HEK293 (cell line): ENCODE data around the gene AGAP1.

Experiments used
- ATF2 ChIP-seq: fragments of 450-650 bp; formaldehyde crosslinking; IDR thresholded peaks from 2 replicates; pipeline ENCODE4 v1.5.1; 2016; ENCODE audit warnings: missing biosample characterization, missing genetic modification characterization, low read depth
- CTCF ChIP-seq: fragments of 450-650 bp; formaldehyde crosslinking; IDR thresholded peaks from 2 replicates; pipeline ENCODE4 v1.5.1; 2016; ENCODE audit warnings: missing biosample characterization, missing genetic modification characterization
- PATZ1 ChIP-seq: fragments of 450-650 bp; formaldehyde crosslinking; IDR thresholded peaks from 2 replicates; pipeline ENCODE4 v1.5.1; 2016; ENCODE audit warnings: missing biosample characterization, missing genetic modification characterization
- ZFHX2 ChIP-seq: fragments of 450-650 bp; formaldehyde crosslinking; conservative IDR thresholded peaks from 2 replicates; pipeline ENCODE4 v1.5.1; 2016; ENCODE audit warnings: missing biosample characterization, missing genetic modification characterization

- TF ChIP-seq ATF2 (tag by site-specific recombination), result no peak
- no peak for TF ChIP-seq CTCF
- TF ChIP-seq PATZ1 (tag by site-specific recombination), result no peak
- TF ChIP-seq ZFHX2 (tag by site-specific recombination), result no peak
Observed at GRCh38 chr2:235506997-235507615, 13.3 kb downstream of the AGAP1 start.
